ENCODE data around the gene PLCB1.

The PLCB1 gene

DNA sequence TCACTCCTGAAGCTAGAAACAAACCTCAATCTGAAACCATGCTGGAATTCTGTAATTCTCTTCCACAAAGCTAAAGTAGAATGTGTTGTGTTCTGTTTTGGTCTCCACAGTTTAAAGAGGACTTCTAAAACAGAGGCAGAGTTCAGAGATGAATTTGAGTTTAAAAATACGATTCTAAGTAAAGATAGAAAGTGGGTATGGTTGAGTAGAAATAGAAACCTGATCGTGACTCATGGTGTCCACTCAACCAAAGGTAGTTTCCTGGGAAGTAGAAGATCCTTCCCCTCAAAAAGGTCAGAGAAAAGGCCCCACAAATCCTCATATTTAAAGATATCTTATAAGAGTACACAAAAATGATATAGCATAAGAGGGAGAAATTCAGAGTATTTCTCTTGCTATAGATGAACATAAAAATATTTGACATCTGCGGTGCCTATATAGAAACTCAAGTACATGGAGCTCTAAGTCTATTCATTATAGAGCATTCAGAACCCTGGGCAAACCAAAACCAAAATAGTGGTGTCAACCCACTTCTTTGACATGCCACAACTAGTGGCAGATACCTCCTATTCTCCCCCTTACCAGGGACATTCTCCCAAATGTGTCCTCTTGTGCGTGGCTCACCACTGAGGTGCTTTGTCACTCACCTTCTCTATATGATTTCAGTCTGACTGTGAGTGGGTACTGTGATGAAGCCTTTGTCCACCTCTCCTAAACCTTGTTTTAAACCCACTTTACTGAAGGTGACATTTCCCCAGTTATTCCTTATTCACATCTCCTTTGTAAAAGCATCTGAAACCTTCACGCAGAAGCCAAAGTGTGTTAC, 84.5 kb downstream of the PLCB1 start:
- Histone ChIP-seq H3K4me1 (ENCODE audit: control insufficient read depth in 1 of 2, insufficient read depth in 1 of 2, low read depth in 1 of 2, low read length in 1 of 2) (peaks cover 10 to 17% of the 10 kb centered on the region in 2 experiments), H3K36me3 (no peaks in the 10 kb centered on the region), H3K27ac (no peak overlapping the region), H3K27me3 (no peaks in the 10 kb centered on the region), H3K4me3 (ENCODE audit: low read depth in 1 of 2, low read length in 1 of 2) (no peak overlapping the region), H3K9me3 (no peaks in the 10 kb centered on the region)
- TF ChIP-seq, protein P1, sequence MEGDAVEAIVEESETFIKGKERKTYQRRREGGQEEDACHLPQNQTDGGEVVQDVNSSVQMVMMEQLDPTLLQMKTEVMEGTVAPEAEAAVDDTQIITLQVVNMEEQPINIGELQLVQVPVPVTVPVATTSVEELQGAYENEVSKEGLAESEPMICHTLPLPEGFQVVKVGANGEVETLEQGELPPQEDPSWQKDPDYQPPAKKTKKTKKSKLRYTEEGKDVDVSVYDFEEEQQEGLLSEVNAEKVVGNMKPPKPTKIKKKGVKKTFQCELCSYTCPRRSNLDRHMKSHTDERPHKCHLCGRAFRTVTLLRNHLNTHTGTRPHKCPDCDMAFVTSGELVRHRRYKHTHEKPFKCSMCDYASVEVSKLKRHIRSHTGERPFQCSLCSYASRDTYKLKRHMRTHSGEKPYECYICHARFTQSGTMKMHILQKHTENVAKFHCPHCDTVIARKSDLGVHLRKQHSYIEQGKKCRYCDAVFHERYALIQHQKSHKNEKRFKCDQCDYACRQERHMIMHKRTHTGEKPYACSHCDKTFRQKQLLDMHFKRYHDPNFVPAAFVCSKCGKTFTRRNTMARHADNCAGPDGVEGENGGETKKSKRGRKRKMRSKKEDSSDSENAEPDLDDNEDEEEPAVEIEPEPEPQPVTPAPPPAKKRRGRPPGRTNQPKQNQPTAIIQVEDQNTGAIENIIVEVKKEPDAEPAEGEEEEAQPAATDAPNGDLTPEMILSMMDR (IDR thresholded peaks at IDR 0.05): no peak

DNA sequence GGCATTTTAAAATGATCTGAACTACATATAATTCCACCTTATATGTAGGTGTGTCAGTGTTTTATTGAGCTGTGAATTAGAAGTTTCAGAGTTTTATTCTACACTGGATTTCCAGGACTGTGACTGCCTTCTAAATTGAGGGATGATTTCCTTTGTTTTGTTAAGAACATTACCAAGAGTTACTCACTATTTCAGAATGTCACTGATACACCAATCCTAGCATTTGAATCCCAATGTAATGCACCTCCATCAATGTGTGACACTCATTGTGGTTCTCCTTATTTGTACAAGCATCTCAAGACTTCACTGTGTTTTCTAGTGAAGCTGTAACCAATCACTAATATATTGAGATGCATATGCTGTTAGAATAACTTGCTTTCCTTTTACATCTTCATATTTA, 86.8 kb downstream of the PLCB1 start:
- no peaks in the 10 kb centered on the region for H3K27me3 ChIP-seq
- H3K27ac ChIP-seq: no peak overlapping the region
- TF ChIP-seq, protein P1 (IDR thresholded peaks at IDR 0.05): no peak
- no peak overlapping the region for H3K4me3 ChIP-seq (ENCODE audit: low read depth in 1 of 2, low read length in 1 of 2)
- peaks cover 4 to 7% of the 10 kb centered on the region in 2 experiments for H3K4me1 ChIP-seq (ENCODE audit: control insufficient read depth in 1 of 2, insufficient read depth in 1 of 2, low read depth in 1 of 2, low read length in 1 of 2)
- no peaks in the 10 kb centered on the region for H3K9me3 ChIP-seq
- no peaks in the 10 kb centered on the region for H3K36me3 ChIP-seq

DNA sequence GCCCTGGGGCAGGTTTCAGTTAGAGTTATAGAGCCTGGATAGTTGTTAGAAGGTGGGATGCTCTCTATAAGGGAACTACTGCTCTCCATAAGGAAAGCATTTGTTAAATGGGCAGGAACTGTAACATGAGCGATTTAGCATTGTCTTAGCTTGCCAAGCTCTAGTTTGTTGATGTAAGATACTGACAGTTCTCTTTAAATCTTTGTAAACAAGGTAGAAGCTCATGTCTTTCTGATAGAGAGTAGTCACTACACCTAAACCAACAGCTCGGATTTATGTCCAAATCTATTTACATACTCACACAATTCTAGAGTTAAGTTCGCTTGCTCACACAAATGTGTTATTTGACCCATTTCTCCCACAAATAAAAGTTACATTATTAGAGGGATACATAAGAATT, 87.3 kb downstream of the PLCB1 start:
- no peaks in the 10 kb centered on the region for H3K36me3 ChIP-seq
- H3K9me3 ChIP-seq: no peaks in the 10 kb centered on the region
- no peaks in the 10 kb centered on the region for H3K27me3 ChIP-seq
- TF ChIP-seq, protein P1 (IDR thresholded peaks at IDR 0.05): no peak
- H3K27ac ChIP-seq: no peak overlapping the region
- H3K4me1 ChIP-seq (ENCODE audit: control insufficient read depth in 1 of 2, insufficient read depth in 1 of 2, low read depth in 1 of 2, low read length in 1 of 2): peaks cover 0 to 2% of the 10 kb centered on the region in 2 experiments
- no peak overlapping the region for H3K4me3 ChIP-seq (ENCODE audit: low read depth in 1 of 2, low read length in 1 of 2)

GRCh38 chr20:8220716-8221115, 88.7 kb downstream of the PLCB1 start:
- Histone ChIP-seq H3K27me3 (no peaks in the 10 kb centered on the region), H3K4me3 (ENCODE audit: low read depth in 1 of 2, low read length in 1 of 2) (no peak overlapping the region), H3K27ac (no peak overlapping the region), H3K4me1 (ENCODE audit: control insufficient read depth in 1 of 2, insufficient read depth in 1 of 2, low read depth in 1 of 2, low read length in 1 of 2) (no peaks in the 10 kb centered on the region), H3K9me3 (no peaks in the 10 kb centered on the region), H3K36me3 (no peaks in the 10 kb centered on the region)
- TF ChIP-seq, protein P1 (IDR thresholded peaks at IDR 0.05): no peak

- H3K4me1 ChIP-seq (ENCODE audit: control insufficient read depth in 1 of 2, insufficient read depth in 1 of 2, low read depth in 1 of 2, low read length in 1 of 2): peaks cover 0 to 6% of the 10 kb centered on the region in 2 experiments
- no peaks in the 10 kb centered on the region for H3K36me3 ChIP-seq
- H3K27ac ChIP-seq: no peak overlapping the region
- TF ChIP-seq, protein P1 (IDR thresholded peaks at IDR 0.05): no peak
- no peak overlapping the region for H3K4me3 ChIP-seq (ENCODE audit: low read depth in 1 of 2, low read length in 1 of 2)
- no peaks in the 10 kb centered on the region for H3K9me3 ChIP-seq
- no peaks in the 10 kb centered on the region for H3K27me3 ChIP-seq
These were observed 89.9 kb downstream of the PLCB1 start for GRCh38 chr20:8221887-8222419.

Data from neutrophil (primary cell).